Measurements from ENCODE around the gene SEC14L3. TPM values are rescaled to one million over a fixed set of nuclear protein-coding genes. Genes with fewer than 3 reads are reported as not detected.

SEC14L3 gene
- total and polyA plus RNA-seq, 2 of the 13 experiments (the other 11 are each of a cell fraction or from before 2014, with no cell fraction given) = not detected

DNA sequence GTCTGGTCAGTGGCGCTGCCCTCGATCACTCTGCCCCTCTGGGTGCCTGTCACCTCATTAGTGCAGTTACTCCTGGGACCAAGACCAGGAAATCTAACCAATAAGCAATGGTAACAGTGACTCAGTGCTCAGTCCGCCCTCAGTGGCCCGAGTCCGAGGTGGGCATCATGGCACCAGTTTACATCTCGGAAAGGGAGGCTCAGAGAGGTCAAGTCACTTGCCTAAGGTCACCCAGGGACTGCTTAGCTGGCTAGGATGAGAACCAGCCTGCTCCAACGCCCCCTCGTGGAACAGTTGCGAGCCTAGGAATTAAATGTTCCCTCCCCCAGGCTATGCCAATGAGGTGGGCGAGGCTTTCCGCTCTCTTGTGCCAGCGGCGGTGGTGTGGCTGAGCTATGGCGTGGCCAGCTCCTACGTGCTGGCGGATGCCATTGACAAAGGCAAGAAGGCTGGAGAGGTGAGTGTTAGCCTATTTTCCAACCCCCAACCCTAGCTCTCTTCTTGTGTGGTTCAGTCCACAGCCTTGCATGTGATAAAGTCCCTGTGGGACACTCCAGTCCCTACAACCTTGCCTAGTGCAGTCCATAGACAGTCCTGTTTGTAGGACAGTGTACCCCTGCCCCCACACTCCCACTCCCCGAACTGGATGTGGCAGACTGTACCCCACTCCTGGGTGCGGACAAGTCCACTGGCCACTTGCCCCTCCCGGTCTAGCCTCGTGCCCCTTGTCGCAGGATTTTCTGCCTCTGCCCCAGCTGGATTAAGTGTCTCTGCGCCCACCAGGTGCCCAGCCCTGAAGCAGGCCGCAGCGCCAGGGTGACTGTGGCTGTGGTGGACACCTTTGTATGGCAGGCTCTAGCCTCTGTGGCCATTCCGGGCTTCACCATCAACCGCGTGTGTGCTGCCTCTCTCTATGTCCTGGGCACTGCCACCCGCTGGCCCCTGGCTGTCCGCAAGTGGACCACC lies 45.1 kb downstream of the SEC14L3 start (continued):
- TF ChIP-seq ZNF788 (CRISPR knock-in tag; IDR thresholded peaks at IDR 0.05; ENCODE audit: borderline replicate concordance) (no peak), PHF21A (CRISPR knock-in tag; IDR thresholded peaks at IDR 0.05) (no peak), ZBTB7B (CRISPR knock-in tag; IDR thresholded peaks at IDR 0.05) (no peak), NR0B2 (CRISPR knock-in tag; IDR thresholded peaks at IDR 0.05) (no peak), ZNF329 (CRISPR knock-in tag; IDR thresholded peaks at IDR 0.05; ENCODE audit: low read depth) (no peak), ZFP62 (CRISPR knock-in tag; IDR thresholded peaks at IDR 0.05) (no peak), NFE2L1 (CRISPR knock-in tag; IDR thresholded peaks at IDR 0.05; ENCODE audit: borderline replicate concordance) (no peak), ATAD3A (CRISPR knock-in tag; IDR thresholded peaks at IDR 0.05) (no peak), KDM5A (IDR thresholded peaks at IDR 0.05; ENCODE audit: borderline replicate concordance, low read length) (no peak), ONECUT2 (CRISPR knock-in tag; IDR thresholded peaks at IDR 0.05) (no peak), ZFP36L1 (CRISPR knock-in tag; IDR thresholded peaks at IDR 0.05) (no peak), ZNF543 (CRISPR knock-in tag; IDR thresholded peaks at IDR 0.05) (no peak), XBP1 (CRISPR knock-in tag; IDR thresholded peaks at IDR 0.05) (no peak), ZNF451 (CRISPR knock-in tag; IDR thresholded peaks at IDR 0.05) (no peak), HOXA7 (CRISPR knock-in tag; IDR thresholded peaks at IDR 0.05) (no peak), GFI1 (CRISPR knock-in tag; IDR thresholded peaks at IDR 0.05; ENCODE audit: borderline replicate concordance) (no peak), U2AF1 (optimal IDR thresholded peaks at IDR 0.05; ENCODE audit: low read depth, low read length) (peak; percentile 64), U2AF2 (IDR thresholded peaks at IDR 0.05; ENCODE audit: low read depth, low read length) (no peak), SMAD9 (CRISPR knock-in tag; IDR thresholded peaks at IDR 0.05) (no peak), ZMYM3 (CRISPR knock-in tag; IDR thresholded peaks at IDR 0.05) (peak; percentile 95), PRDM15 (CRISPR knock-in tag; IDR thresholded peaks at IDR 0.05) (no peak), ZBTB14 (CRISPR knock-in tag; IDR thresholded peaks at IDR 0.05) (no peak)
- TF ChIP-seq, protein P1, sequence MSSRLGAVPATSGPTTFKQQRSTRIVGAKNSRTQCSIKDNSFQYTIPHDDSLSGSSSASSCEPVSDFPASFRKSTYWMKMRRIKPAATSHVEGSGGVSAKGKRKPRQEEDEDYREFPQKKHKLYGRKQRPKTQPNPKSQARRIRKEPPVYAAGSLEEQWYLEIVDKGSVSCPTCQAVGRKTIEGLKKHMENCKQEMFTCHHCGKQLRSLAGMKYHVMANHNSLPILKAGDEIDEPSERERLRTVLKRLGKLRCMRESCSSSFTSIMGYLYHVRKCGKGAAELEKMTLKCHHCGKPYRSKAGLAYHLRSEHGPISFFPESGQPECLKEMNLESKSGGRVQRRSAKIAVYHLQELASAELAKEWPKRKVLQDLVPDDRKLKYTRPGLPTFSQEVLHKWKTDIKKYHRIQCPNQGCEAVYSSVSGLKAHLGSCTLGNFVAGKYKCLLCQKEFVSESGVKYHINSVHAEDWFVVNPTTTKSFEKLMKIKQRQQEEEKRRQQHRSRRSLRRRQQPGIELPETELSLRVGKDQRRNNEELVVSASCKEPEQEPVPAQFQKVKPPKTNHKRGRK (CRISPR knock-in tag; IDR thresholded peaks at IDR 0.05) = no peak

Measured in HepG2 (cell line).